CD4-positive, alpha-beta T cell treated with Interleukin-12 subunit alpha and Interleukin-12 subunit beta, for 1 hour (primary cell): ENCODE results near the gene DPP4.
A peak's percentile ranks its signal among the peaks of the same experiment; 100 is the strongest.
"Not testable (repeated sequence)": the region's sequence is repeated elsewhere in the genome, so short reads cannot be mapped to it uniquely, and the experiment has no call there.

Experiments
- DNase-seq: peaks from one replicate; pipeline ENCODE4 v3.0.0-alpha.2; 2020

Gene DPP4

DNA sequence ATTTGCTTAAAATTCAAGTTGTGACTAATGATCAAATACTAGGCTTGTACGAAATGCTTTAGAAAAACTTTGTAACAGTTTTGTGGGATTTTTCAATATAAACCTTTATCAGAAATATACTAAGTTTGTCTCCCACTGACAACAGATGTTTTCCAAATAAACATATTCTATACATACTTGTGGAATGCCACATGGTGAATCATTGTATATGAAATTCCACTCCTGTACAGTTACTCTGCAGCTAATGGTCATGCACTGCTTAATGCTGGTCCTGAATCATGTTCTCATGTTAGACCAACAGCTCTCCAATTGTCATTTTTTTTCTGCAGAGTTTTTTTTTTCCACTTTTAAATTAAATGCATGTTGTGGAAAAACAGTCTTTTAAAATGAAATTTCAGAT lies 90.1 kb downstream of the DPP4 start:
- no peak for DNase-seq

DNA sequence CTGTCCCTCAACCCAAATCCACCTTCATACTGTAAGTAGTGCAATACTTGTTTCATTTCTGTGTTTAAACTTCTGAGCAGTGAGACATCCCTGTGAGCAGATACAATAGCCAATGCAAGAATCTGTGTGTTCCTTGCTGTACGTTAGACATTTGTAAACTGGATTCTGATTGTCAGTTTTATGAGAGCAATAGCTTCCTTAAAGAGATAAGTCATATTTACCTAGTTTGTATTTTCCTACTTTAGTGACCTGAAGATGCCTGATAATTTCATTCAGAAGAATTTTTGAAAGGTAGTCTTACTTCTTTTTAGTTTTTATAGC lies 90.7 kb downstream of the DPP4 start:
- DNase-seq: no peak

DNA sequence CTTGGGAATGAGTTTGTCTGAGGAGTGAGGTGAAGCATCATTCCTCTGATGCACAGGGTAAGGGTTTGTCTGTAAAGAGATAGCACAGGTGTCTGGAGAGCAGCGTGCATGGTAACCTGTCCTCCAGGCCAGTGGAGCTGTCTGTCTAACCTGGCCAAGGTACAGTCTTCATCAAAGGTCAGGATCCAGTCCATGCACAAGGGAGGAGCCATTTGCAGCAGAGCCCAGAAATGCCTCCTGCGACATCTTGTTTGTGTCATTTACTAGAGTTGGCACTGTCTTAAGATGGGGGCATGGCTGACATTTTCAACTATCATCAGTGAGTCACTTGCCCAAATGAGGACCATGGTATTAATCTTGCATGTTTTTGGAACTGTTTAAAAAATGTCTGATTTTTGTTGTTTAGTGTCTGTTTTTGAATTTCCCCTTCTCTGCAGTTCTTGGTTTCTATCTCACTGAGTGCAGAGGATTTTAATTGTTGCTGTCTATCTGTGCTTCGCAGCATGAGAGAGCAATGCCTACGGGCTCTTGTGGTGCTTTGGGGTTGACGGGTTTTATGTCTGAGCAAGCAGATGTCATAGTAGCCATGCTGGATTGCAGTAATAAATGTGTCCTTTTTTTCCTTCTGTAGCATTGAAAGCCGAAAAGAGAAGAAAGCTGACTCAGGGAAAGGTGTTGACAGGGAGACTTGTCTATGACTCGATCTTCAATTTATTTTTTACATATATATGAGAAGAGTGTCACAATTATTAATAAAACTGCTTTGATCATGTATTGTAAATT lies 91.3 kb downstream of the DPP4 start:
- DNase-seq: no peak

DNA sequence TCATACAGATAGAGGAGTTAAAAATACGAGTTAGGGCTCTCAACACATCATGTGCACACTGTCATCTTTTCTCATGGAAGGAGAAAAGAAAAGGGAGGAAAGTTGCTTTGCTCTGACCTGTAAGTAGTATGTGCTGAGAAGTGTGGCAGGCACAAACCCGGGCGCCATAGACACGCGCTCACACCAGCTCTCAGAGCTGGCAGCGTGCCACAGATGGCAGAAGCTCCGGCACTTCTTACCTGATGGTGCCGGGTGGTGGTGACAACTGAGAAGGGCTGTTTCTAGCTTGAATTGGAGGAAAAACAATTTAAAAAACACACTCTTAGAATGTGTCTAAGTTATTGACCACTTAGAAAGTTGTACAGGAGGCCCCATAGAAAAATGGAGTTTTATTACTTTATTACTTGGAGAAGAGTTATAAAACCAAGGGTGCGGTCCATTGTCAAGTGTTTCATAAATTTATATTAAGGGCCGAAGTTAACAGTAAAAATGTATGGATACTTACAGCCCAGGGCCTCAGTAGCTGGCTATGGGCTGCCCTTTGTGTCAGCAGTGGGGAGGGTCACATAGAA lies 92.2 kb downstream of the DPP4 start:
- DNase-seq: no peak

DNA sequence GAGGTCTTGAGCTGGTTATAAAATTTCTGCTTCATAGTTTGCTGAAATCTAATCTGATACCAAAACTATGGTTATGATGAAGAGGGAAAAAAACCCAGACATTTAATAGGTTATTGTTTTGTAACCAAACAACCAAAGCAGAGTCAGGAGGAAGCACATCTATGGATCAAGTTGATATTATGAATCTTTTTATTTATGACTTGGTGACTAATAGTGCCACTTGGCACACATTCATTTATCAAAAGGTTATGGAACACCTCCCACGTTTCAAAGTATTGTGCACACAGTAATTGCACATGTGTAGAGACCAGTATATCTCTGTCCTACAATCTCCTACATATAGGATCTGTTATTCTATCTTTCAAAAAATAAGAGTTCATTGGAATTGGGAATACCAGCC lies 93.0 kb downstream of the DPP4 start:
- no peak for DNase-seq

DNA sequence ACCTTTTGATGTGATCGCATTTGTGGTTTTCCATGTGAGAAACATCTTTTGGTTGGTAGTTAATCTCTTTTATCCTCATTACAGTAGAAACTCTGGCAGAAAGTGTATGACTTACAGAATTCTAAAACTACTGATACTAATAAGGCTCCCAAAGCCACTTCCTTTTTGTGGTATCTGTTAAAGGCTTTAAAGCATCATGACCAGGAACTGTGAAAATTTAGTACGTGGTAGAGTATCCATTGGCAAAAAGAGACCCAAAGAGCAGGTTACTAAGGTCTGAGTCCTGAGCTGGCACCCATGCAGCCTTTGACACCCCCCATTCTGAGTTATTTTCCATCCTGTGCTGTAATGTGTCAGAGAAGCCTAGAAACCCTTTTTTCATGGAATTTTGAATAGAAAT lies 94.5 kb downstream of the DPP4 start:
- no peak for DNase-seq

DNA sequence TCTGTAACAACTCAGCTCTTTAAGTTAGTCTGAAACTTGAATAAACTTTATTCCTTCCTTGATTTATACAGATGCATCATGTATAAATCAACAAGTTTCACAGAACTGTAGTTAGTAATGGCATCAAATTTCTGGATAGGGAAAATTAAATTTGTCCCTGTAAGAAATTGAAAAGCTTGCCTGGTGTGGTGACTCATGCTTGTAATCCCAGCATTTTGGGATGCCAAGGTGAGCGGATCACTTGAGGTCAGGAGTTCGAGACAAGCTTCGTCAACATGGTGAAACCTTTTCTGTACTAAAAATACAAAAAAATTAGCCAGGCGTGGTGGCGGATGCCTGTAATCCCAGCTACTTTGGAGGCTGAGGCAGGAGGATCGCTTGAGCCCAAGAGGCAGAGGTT lies 96.1 kb downstream of the DPP4 start:
- not testable (repeated sequence) for DNase-seq

DNA sequence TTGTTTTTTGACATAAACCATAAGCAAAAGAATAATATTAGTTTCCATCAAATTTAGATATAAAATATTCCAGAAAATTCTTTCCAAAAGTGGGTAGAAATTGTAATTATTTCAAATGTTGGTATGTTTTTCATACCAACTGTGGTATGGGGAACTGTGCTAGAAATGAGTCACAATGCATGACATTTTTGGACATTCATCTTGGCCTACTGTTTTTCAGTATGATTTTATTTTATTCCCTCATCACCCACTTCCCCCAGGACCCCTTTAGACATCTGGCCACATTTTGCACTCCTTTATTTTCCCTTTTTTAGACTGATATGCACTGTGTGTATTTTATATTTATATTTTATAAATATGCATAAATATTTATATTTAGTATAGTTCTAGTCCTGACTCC lies 97.1 kb downstream of the DPP4 start:
- DNase-seq: no peak

DNA sequence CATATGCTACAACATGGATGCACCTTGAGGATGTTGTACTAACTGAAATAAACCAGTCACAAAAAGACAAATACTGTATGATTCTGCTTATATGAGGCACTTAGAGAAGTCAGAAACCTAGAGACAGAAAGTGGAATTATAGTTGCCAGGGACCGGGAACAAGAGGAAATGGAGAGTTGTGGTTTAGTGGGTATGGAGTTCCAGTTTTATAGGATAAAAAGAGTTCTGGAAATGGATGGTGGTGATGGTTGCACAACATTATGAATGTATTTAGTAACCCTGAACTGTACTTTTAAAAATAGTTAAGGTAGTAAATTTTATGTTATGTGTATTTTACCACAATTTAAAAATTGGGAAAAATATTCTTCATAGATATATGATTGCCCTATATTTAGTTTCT lies 97.7 kb downstream of the DPP4 start:
- no peak for DNase-seq

DNA sequence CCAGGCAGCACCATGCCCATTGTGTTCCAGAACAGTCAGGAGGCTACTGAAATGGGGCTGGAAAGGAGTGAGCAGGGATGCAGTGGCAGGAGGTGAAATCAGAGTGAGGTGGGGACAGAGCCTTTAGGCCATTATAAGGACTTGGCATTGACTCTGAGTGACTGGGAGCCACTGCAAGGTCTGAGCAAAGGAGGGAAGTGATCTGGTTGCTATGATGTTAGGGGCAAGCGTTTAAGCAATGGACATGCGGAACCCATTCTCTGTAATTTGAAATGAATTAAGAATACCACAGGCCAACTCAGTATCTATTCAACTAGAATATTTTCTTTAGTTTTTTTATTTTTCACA lies 98.2 kb downstream of the DPP4 start:
- DNase-seq: no peak

DNA sequence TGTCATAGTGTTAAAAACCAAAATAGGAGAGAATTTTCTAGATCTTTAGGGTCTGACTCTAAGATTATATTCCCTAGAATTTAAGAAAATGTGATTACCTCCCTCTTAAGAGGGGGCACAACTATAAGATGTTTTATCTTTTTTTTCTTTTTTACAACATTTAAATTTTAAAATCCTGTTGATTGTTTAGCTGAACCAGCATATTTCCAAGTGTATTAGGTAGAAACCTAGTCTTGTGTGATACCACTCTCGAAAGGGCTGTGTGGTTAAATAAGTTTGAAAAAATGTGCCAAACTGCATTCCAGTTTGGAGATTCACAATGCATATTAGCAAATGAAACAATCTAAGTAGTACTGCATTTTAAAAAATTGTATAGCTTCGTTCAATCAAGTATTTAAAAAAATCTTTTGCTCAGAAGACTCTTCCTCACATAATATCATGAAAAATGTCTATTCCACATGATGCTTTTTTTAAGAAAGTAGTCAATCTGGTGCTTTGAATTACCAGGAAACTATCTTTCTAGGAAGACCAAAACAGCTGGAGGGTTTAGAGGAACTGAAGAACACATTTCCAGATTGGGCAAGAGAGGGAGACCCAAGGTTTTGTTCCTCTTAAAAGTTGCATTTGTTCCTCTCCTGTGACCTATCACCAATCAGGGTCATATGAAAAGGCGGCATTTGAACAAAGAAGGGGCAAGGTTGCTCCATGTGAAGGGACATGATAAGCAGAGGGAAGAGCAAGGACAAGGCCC lies 98.8 kb downstream of the DPP4 start:
- DNase-seq: no peak

DNA sequence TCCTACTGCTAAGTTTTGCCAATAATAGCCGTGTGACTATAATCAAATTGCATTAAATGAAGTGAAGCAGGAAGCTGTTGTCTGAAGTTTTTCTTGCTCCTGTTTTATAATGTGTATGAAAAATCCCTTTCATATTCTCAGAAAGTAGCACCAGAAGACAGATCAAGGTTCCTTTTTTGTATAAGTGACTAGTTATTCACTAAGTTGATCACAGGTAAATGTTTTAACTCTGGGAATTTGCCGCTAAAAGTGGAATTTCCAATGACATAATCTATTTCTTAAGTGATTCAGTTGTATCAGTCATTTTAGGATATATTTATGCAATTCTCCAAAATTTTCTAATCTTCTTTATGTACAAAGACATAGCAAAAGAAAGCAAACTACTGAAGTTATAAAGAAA lies 99.6 kb downstream of the DPP4 start:
- DNase-seq: no peak

DNA sequence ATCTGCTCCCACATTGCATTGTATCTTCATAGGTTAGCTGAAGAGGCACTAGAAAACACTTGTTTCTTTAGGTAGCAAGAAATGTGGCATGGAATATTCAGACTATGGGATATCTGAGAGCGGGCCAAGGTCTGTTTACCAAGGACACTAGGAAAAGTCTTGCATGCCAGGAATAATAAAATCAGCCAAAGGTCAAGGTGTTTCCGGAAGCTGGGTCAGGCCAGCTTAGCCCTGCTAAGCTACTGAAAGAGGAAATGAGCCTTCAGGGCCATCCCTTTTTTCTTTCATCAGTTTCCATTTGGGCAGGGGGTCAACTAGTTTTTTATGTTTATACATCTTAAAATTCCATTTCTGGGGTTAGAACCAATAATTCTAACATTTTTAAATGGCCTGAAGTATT lies 101.1 kb downstream of the DPP4 start:
- no peak for DNase-seq

DNA sequence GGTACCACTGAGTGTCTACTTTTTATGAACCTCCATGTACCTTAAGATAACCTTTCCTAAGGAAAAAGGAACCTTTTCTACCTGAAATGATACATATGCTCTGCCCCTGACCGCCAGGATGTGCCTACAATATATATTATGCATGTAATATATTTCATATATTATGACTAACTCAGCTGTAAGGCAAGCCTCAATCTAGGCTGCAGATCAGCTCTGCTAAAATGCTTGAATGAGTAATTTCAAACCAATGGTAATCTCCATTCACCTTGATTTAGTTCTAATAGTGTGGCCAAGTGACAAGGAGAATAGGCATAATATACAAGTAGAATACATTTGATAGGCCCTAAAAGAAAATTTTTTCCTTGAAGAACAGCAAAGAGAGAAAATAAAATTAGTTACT lies 101.8 kb downstream of the DPP4 start:
- no peak for DNase-seq

DNA sequence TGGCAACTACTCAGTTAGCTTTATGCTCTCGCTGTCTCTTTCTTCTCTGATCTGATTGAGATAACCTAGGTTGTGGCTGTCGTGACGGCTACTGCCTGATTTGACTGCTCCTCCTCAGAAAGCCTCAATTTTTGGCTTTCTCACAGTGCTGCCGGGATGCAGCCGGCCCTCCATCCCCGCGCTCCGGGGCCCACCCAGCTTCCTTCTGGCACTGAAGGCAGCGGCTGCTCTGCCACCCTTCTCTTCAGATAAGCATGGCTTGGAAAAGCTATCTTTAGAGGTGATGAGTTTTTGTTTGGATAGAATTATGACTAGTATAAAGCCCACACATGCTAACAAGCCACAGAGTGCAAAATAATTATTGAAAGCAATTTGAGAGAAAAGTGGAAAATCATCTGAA lies 102.5 kb downstream of the DPP4 start:
- no peak for DNase-seq

DNA sequence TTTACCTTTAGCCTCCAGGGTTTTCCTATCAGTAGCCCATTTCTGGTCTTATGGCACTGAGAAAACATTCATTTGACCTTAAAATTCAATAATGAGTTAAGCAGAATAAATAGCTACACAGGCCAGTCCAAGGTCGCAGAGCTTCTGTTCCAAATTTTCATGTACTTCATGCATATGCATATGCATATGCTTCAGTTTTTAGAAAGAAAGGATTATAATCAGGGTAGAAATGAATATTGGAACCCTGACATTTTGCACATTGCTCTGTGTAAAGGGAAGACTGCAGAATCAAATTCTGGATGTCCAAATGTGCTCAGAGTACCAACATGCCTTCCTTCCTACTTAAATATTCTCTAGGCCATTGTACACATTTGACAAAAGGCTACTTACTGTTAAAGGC lies 104.9 kb downstream of the DPP4 start:
- no peak for DNase-seq

DNA sequence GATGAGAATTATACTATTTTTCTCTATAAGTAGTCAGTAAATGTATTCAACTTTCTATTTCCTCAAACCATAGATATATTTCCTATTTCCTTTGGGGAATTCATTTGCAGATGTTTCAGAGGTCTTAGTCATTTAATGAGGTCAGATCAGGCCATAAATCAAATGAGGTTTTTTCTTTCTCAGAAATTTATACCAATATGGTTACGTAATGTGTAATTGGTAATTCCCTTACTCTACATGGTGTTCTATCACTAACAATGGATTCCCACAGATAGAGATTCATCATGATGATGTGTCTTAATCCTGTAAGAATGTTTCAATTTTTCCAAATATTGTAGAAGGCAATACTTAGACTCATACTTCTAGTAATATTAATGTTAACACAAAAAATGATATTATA lies 108.0 kb downstream of the DPP4 start:
- DNase-seq: no peak

DNA sequence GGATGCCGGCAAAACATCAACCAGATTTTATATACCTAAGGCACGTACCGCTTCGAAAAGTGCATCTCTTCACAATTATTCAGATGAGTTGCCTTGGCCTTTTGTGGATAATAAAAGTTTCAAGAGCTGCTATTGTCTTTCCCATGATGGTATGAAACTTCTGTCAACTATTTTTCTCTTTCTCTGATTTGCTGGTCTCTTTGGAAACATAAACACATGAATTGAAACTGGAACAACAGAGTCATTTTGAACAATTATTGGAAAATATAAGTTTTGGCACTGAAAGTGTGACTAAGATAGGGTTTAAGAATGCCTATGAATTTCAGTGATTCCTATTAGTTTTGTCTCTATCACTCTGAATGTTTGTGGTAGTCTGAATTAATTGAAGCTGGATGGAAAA lies 109.9 kb downstream of the DPP4 start:
- no peak for DNase-seq

DNA sequence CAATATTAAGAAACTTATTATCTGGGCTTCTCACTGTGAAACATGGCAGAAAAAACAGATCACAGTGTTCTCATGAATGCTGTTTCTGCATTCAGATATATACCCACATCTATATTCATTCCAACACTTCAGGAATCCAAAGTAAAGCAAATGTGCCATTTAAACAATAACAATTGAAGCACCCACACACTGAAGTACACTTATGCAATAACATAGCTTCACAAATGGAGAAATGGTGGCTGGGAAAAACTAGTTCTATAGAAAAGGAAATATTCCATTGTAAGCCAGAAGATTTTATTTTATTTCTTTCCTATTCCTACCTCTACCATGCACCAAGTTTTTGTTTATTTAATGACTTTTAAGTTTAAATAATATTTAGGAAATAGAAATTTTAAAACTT lies 111.9 kb downstream of the DPP4 start:
- DNase-seq: no peak

DNA sequence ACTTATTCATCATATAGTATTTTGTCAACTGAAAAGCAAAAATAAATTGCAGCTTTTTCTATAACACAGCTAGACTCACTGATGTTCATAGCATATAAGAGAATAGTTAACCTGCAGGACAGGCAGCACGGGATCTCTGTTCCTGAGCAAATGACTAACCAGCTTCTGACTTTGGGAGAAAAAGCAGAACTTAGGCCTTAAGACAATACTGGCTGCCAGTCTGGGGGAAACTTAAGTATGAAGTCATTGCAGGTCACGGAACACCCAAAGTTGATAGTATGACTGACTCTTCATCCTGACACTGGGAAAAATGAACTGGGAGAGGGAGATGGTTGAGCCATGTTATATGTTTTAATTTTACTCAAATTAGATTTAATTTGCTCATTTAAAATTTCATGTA lies 113.0 kb downstream of the DPP4 start:
- DNase-seq: no peak

DNA sequence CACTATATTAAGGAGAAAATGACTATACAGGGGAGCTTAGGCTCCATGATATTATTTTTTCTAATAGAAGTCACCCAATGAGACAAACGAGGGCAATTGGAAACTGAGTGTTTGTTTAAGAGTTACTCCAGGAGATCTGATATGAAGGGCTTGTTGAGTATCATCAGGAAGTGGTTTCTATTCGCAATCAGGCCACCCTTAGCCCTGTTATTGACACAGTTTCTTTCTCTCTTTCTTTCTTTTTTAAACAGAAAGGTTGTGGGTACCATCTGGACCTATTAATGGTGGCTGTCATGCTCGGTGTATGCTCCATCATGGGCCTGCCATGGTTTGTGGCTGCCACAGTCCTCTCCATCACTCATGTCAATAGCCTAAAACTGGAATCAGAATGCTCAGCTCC lies 117.3 kb downstream of the DPP4 start:
- peak; percentile 46 for DNase-seq

DNA sequence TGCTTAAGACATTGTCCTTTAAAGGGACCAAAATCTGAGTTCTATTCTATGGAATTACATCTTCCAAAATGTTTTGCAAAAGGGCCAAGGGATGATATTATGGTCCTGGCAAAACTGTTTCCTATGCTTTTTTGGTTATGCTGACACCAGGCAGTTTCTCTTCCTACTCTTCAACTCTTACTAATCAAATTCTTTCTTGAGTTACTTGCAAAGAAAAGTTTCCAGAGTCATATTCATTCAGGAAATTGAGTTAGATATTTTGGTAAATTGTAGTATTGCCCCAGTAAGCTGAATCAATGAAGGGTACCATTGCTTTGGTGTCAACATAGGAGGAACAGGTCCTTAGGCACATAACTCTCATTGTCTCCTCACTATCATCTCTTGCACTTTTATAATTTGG lies 118.8 kb downstream of the DPP4 start:
- DNase-seq: no peak

DNA sequence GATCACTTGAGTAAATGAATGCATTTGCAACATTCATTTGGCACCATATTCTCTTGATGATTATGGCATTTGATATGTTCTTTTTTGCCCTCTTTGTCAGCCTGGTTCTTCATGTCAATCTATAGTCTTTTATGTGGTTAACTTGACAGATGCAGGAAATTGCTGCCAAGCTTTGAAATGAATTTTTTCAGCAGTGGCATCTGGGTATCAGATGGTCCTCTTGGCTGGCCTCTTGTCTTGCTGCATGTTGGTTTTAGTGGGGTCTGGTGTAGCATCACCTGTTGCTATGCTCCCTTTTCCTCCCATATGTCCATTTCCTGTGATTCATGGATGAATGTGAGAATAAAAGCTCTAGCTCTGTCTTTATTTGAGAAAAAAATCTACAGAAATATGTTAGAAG lies 119.9 kb downstream of the DPP4 start:
- peak; percentile 60 for DNase-seq

DNA sequence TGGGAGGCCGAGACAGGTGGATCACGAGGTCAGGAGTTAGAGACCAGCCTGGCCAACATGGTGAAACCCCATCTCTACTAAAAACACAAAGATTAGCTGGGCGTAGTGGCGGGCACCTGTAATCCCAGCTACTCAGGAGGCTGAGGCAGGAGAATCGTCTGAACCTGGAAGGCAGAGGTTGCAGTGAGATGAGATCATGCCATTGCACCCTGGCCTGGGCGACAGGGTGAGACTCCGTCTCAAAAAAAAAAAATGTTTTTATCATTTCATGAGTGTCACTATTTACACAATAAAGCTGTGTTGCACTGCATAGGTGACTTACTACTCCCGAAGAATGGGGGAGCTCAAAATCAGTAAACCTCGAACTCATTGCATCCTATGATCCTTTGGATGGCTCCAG lies 120.6 kb downstream of the DPP4 start:
- DNase-seq: not testable (repeated sequence)

DNA sequence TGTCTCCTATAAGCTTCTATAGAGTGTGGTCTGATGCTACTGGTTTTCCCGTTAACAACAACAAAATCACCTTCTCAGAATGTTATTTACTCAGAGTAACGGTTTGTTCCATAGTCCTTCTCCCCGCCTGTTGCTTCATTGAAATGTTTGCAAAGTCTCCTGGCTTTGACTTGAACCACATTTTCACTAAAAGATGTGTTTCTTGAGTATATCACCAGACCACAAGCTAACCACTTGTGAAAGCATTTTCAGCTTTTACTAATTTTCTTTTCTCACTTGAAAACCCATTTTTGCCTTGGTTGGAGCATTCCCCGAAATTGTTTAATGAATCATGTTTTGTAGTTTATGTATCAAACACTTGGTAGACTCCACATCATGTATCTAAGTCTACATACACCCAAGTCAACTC lies 121.2 kb downstream of the DPP4 start:
- DNase-seq: peak; percentile 38
